ENCODE measurements around the gene HOXA9. TPM values are rescaled to one million over a fixed set of nuclear protein-coding genes. Genes with fewer than 3 reads are reported as not detected.

HOXA9 gene
- total RNA-seq, 2 experiments from 2014 or later: not detected

- intact Hi-C loops (cut with micrococcal nuclease; ENCODE audit: unreplicated experiment): loop anchor here (5.0 to 10.0 kb wide), 4 partner anchors 408 to 878 kb away; partner anchors contain the start of gene HIBADH
- ChIA-PET CTCF (ENCODE audit: unreplicated experiment) (interaction anchor here (0.6 kb wide), 1 partner anchor 407 kb away, joined by 4 read pairs; no protein-coding TSS in a partner anchor), POLR2A (no interaction called here)
- Histone ChIP-seq H3K27ac (ENCODE audit: low read depth, low read length, poor library complexity, severe bottlenecking) (no peak overlapping the region), H3K9me2 (ENCODE audit: insufficient read depth, low read length) (no peaks in the 10 kb centered on the region), H3K4me3 (ENCODE audit: low read depth, low read length, poor library complexity, severe bottlenecking) (peak overlapping the region; percentile 73), H3K9me3 (ENCODE audit: low read length) (no peaks in the 10 kb centered on the region), H3K79me2 (ENCODE audit: insufficient read depth, low read depth, low read length) (no peaks in the 10 kb centered on the region), H3K36me3 (ENCODE audit: insufficient read depth, low read length) (no peaks in the 10 kb centered on the region), H2AFZ (ENCODE audit: low read length) (no peak overlapping the region), H3K4me2 (ENCODE audit: low read length) (peak overlapping the region; percentile 62; the same call in 1 of the 2 replicates), H3K4me1 (ENCODE audit: insufficient read depth, low read length, poor library complexity, severe bottlenecking) (peaks cover 17% of the 10 kb centered on the region), H4K20me1 (ENCODE audit: insufficient read depth, low read length) (no peaks in the 10 kb centered on the region)
- no peak for TF ChIP-seq EZH2phosphoT487 (IDR thresholded peaks at IDR 0.05; ENCODE audit: borderline replicate concordance, low read depth, low read length)
- BruUV-seq (replicated peaks): no TSS peak
- peak; percentile 27 for DNase-seq (ENCODE audit: low spot score)
Observed at GRCh38 chr7:27198871-27199801, 33.8 kb upstream of the HOXA9 start.

GRCh38 chr7:27198138-27198841 is 33.0 kb upstream of the HOXA9 start:
- Histone ChIP-seq H3K79me2 (ENCODE audit: insufficient read depth, low read depth, low read length) (no peaks in the 10 kb centered on the region), H3K4me1 (ENCODE audit: insufficient read depth, low read length, poor library complexity, severe bottlenecking) (peaks cover 17% of the 10 kb centered on the region), H3K9me2 (ENCODE audit: insufficient read depth, low read length) (no peaks in the 10 kb centered on the region), H3K4me3 (ENCODE audit: low read depth, low read length, poor library complexity, severe bottlenecking) (no peak overlapping the region), H3K36me3 (ENCODE audit: insufficient read depth, low read length) (no peaks in the 10 kb centered on the region), H2AFZ (ENCODE audit: low read length) (no peak overlapping the region), H4K20me1 (ENCODE audit: insufficient read depth, low read length) (no peaks in the 10 kb centered on the region), H3K4me2 (ENCODE audit: low read length) (peak overlapping the region; percentile 62; the same call in 1 of the 2 replicates), H3K27ac (ENCODE audit: low read depth, low read length, poor library complexity, severe bottlenecking) (no peak overlapping the region), H3K9me3 (ENCODE audit: low read length) (no peaks in the 10 kb centered on the region)
- BruUV-seq (replicated peaks): no TSS peak
- ChIA-PET CTCF (ENCODE audit: unreplicated experiment) (interaction anchor here (0.6 kb wide), 1 partner anchor 408 kb away, joined by 4 read pairs; no protein-coding TSS in a partner anchor), POLR2A (no interaction called here)
- intact Hi-C loops (cut with micrococcal nuclease; ENCODE audit: unreplicated experiment): loop anchor here (5.0 to 10.0 kb wide), 4 partner anchors 409 to 879 kb away; partner anchors contain the start of gene HIBADH
- DNase-seq (ENCODE audit: low spot score): no peak
- no peak for TF ChIP-seq EZH2phosphoT487 (IDR thresholded peaks at IDR 0.05; ENCODE audit: borderline replicate concordance, low read depth, low read length)
- no peak for TF ChIP-seq CTCF (conservative IDR thresholded peaks at IDR 0.05; ENCODE audit: low read length)

Data from OCI-LY7 (cell line).